PFSK-1 (cell line): Measurements from ENCODE around the gene USF1.

Source experiments
- FOXP2 ChIP-seq: optimal IDR thresholded peaks from 2 replicates; pipeline ENCODE3; 2011; ENCODE audit warnings: borderline replicate concordance, control low read depth, inconsistent platforms; ENCODE audit not compliant: insufficient read depth; ENCODE audit errors: extremely low read length, extremely low read depth
- POLR2AphosphoS5 ChIP-seq: IDR thresholded peaks from 2 replicates; pipeline ENCODE4 v1.6.1; 2012; ENCODE audit warnings: low read depth, mild to moderate bottlenecking, control low read depth, low read length, moderate library complexity
- REST ChIP-seq, 2 experiments: IDR thresholded peaks; 2 replicates each; pipeline versions ENCODE4 v1.6.1 to v1.8.0; 2011 to 2012; ENCODE audit warnings: low read depth in 2 of 2, low read length in 2 of 2, control low read depth in 1 of 2, inconsistent platforms in 1 of 2, mild to moderate bottlenecking in 1 of 2, moderate library complexity in 1 of 2; ENCODE audit not compliant: insufficient read depth in 1 of 2
- SIN3A ChIP-seq: IDR thresholded peaks from 2 replicates; pipeline ENCODE4 v1.6.1; 2012; ENCODE audit warnings: mild to moderate bottlenecking, low read length, moderate library complexity, borderline replicate concordance; ENCODE audit not compliant: insufficient read depth
- TAF1 ChIP-seq: IDR thresholded peaks from 2 replicates; pipeline ENCODE4 v1.6.1; 2012; ENCODE audit warnings: low read length, control low read depth, borderline replicate concordance; ENCODE audit not compliant: insufficient read depth

USF1 gene

DNA sequence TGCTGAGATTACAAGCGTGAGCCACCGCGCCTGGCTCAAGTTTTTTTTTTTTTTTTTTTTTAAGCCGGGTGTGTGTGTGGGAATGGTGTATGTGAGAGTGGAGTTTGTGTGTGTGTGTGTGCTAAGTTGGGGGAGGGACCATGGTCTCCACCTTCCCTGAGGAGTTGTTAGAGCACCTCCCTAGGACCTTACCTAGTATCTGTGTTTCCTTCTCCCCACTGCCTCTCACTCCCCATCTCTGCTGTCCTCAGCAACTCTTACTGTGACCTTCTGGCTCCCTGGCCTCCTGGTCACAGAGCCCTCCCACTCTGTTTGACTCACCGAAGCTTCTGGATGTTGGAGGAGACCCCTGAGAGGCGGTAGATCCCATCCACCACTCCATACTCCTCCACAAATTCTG is 13.5 kb upstream of the USF1 start:
- no peak for TF ChIP-seq POLR2AphosphoS5
- TF ChIP-seq FOXP2, result no peak
- TF ChIP-seq REST (IDR thresholded peaks at IDR 0.05; ENCODE audit: insufficient read depth in 1 of 2, low read depth in 2 of 2, low read length in 2 of 2), result no peak
- TF ChIP-seq TAF1, result no peak
- no peak for TF ChIP-seq SIN3A

DNA sequence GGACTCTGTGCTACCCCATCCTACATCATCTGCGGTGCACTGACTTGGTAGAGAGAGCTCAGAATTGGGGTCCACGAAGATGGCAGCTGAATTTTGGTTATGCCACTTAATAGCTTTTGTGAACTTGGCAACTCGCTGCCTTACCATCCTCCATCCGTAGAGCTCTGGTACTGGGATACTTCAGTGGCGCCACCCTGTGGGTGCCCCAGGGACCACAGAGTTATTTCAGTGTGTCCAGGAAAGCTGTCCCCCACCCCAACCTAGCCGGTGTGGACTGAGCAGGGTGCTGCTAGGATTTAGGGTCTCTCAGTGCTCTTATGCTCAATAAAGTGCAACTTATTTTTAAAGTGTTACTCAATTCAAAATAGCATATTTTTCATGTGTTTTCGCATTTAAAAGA is 9.0 kb upstream of the USF1 start:
- TF ChIP-seq SIN3A (no peak), TAF1 (no peak)

DNA sequence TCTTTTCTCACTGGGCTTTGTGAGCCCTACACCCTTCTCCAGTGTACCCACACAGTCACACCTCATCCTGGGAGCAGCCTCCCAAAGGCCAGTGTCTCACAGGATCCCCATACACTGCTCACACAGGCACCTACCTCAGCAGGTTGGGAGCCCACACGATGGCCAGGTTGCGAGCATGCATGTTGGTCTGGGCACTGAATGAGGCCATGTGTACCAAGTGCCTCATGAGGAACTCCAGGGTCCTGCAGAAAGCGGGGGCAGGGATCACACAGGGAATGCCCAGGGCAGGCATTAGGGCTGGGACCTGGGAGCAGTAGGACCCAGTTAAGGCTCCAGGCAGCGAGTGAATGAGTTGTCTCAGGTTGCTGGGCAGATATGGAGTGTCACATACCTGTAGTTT is 8.5 kb upstream of the USF1 start:
- TF ChIP-seq TAF1, result no peak
- no peak for TF ChIP-seq FOXP2
- no peak for TF ChIP-seq SIN3A
- no peak for TF ChIP-seq REST (IDR thresholded peaks at IDR 0.05; ENCODE audit: insufficient read depth in 1 of 2, low read depth in 2 of 2, low read length in 2 of 2)
- no peak for TF ChIP-seq POLR2AphosphoS5

- TF ChIP-seq SIN3A, result no peak
- TF ChIP-seq POLR2AphosphoS5, result no peak
- TF ChIP-seq TAF1, result no peak
- no peak for TF ChIP-seq REST (IDR thresholded peaks at IDR 0.05; ENCODE audit: insufficient read depth in 1 of 2, low read depth in 2 of 2, low read length in 2 of 2)
- no peak for TF ChIP-seq FOXP2
These were observed 7.1 kb upstream of the USF1 start for GRCh38 chr1:161052899-161053298.

GRCh38 chr1:161051219-161051618 is 5.4 kb upstream of the USF1 start:
- no peak for TF ChIP-seq TAF1
- TF ChIP-seq POLR2AphosphoS5, result no peak
- TF ChIP-seq REST (IDR thresholded peaks at IDR 0.05; ENCODE audit: insufficient read depth in 1 of 2, low read depth in 2 of 2, low read length in 2 of 2), result no peak
- TF ChIP-seq SIN3A, result no peak
- no peak for TF ChIP-seq FOXP2
